Astrocyte (in vitro differentiated cells and primary cell): Measurements from ENCODE around the gene EMID1. TPM values are rescaled to one million over a fixed set of nuclear protein-coding genes. Genes with fewer than 3 reads are reported as not detected.

Experiments
- DNase-seq: peaks from one replicate; pipeline ENCODE4 v3.0.0-alpha.2; 2010; ENCODE audit warnings: low read depth
- FAIRE-seq: peaks from 2 replicates; lab custom pipeline; 2011; peaks lifted over from hg19 to GRCh38; lab: Jason Lieb, UNC
- H2AFZ ChIP-seq: 2 replicates; pipeline ENCODE4 v1.6.0; 2012; ENCODE audit warnings: low read depth, low read length, inconsistent platforms
- H3K27ac ChIP-seq: 2 replicates; pipeline ENCODE4 v1.5.1; 2011; ENCODE audit warnings: low read depth, low read length, inconsistent platforms
- H3K27me3 ChIP-seq: 2 replicates; pipeline ENCODE4 v1.6.0; 2011; ENCODE audit warnings: low read length, inconsistent platforms; ENCODE audit not compliant: insufficient read depth
- H3K36me3 ChIP-seq: 2 replicates; pipeline ENCODE4 v1.5.1; 2011; ENCODE audit warnings: low read length, inconsistent platforms; ENCODE audit not compliant: insufficient read depth
- H3K4me1 ChIP-seq: 2 replicates; pipeline ENCODE4 v1.5.1; 2011; ENCODE audit warnings: low read length, inconsistent platforms; ENCODE audit not compliant: insufficient read depth
- H3K4me2 ChIP-seq: 2 replicates; pipeline ENCODE4 v1.6.0; 2012; ENCODE audit warnings: low read length, inconsistent platforms
- H3K4me3 ChIP-seq: 2 replicates; pipeline ENCODE4 v1.5.1; 2011; ENCODE audit warnings: low read depth, mild to moderate bottlenecking, low read length, inconsistent platforms; ENCODE audit not compliant: insufficient read depth
- H3K79me2 ChIP-seq: 2 replicates; pipeline ENCODE4 v1.6.0; 2012; ENCODE audit warnings: mild to moderate bottlenecking, low read length, inconsistent platforms; ENCODE audit not compliant: insufficient read depth
- H3K9ac ChIP-seq: 2 replicates; pipeline ENCODE4 v1.6.0; 2012; ENCODE audit warnings: mild to moderate bottlenecking, low read length, inconsistent platforms
- H3K9me3 ChIP-seq: 2 replicates; pipeline ENCODE4 v1.5.1; 2012; ENCODE audit warnings: low read depth, mild to moderate bottlenecking, low read length, inconsistent platforms; ENCODE audit not compliant: insufficient read depth
- H4K20me1 ChIP-seq: 2 replicates; pipeline ENCODE4 v1.6.0; 2012; ENCODE audit warnings: low read length, inconsistent platforms; ENCODE audit not compliant: insufficient read depth
- H3K27ac Mint-ChIP-seq: one replicate; pipeline ENCODE4 v1.8.0; 2021; ENCODE audit warnings: mild to moderate bottlenecking, mixed read lengths; ENCODE audit not compliant: unreplicated experiment
- H3K27me3 Mint-ChIP-seq: one replicate; pipeline ENCODE4 v1.8.0; 2021; ENCODE audit warnings: low read depth, mixed read lengths; ENCODE audit not compliant: unreplicated experiment
- H3K36me3 Mint-ChIP-seq: one replicate; pipeline ENCODE4 v1.8.0; 2021; ENCODE audit warnings: low read depth, mixed read lengths; ENCODE audit not compliant: unreplicated experiment
- H3K4me1 Mint-ChIP-seq: one replicate; pipeline ENCODE4 v1.8.0; 2021; ENCODE audit warnings: low read depth, mixed read lengths; ENCODE audit not compliant: unreplicated experiment
- H3K4me3 Mint-ChIP-seq: one replicate; pipeline ENCODE4 v1.8.0; 2021; ENCODE audit warnings: mild to moderate bottlenecking, moderate library complexity, mixed read lengths; ENCODE audit not compliant: unreplicated experiment
- H3K9me3 Mint-ChIP-seq: one replicate; pipeline ENCODE4 v1.8.0; 2021; ENCODE audit warnings: mild to moderate bottlenecking, mixed read lengths; ENCODE audit not compliant: unreplicated experiment
- EZH2 ChIP-seq: IDR thresholded peaks from 2 replicates; pipeline ENCODE4 v1.6.1; 2012; ENCODE audit warnings: mild to moderate bottlenecking, low read length, inconsistent platforms; ENCODE audit not compliant: insufficient read depth
- total RNA-seq: library from RNA; stranded (reverse); gene quantifications from 2 replicates; pipeline ENCODE4 v1.2.1, GENCODE V29; 2021
- TF ChIP-seq, protein P1 (sequence below): IDR thresholded peaks from 2 replicates; pipeline ENCODE4 v1.5.1; 2011; ENCODE audit warnings: low read depth, mild to moderate bottlenecking, inconsistent platforms, low read length, moderate library complexity; ENCODE audit not compliant: insufficient read depth

EMID1 gene
- total RNA-seq, 1 donor from 2014 or later = 0.34 TPM

DNA sequence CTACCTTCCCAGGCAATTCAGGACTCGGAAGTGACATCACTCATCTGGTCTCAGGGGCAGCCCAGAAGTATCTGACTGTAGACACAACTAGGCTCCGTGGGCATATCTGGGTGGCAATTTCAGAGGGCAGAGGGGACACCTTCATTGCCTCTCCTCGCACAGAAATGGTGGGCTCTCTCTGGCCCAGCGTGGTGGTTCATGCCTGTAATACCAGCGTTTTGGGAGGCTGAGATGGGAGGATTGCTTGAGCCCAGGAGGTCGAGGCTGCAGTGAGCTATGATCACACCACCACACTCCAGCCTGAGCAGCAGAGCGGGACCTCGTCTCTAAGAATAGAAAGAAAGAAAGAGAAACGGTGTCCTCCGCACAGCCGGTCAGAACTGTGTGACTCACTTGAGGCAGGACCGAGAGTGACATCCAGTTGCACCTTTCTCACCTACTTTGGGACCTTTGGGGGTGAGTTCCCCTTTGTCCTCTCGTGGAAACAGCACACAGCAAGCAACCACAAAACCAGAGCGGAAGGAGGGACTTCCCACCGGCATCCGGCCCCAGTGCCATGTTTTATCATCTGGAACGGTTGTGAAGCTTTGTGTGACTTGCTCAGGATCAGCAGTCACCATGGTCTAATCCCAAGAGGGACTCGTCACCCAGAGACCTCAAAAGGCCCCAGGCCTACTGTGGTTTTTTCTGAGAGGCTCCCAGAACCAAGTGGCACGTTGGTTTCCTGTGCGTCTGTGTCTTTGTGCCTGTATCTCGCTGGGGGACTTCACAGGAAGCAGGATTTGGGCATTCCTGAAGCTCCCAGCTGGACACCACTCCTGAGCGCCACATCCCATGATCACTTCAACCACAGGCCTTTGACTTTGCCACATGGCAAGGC is 38.4 kb upstream of the EMID1 start:
- H3K36me3 Mint-ChIP-seq = no peaks in the 10 kb centered on the region
- no peak for DNase-seq
- H3K4me1 Mint-ChIP-seq = no peaks in the 10 kb centered on the region
- Histone ChIP-seq H3K4me1 (no peaks in the 10 kb centered on the region), H2AFZ (no peak overlapping the region), H3K27me3 (no peaks in the 10 kb centered on the region), H3K36me3 (no peaks in the 10 kb centered on the region), H3K79me2 (no peaks in the 10 kb centered on the region), H4K20me1 (no peaks in the 10 kb centered on the region), H3K4me3 (no peak overlapping the region), H3K9ac (no peak overlapping the region), H3K27ac (no peak overlapping the region), H3K9me3 (no peaks in the 10 kb centered on the region), H3K4me2 (no peak overlapping the region)
- FAIRE-seq = no peak
- peaks cover 47% of the 10 kb centered on the region for H3K27me3 Mint-ChIP-seq
- TF ChIP-seq, protein P1, sequence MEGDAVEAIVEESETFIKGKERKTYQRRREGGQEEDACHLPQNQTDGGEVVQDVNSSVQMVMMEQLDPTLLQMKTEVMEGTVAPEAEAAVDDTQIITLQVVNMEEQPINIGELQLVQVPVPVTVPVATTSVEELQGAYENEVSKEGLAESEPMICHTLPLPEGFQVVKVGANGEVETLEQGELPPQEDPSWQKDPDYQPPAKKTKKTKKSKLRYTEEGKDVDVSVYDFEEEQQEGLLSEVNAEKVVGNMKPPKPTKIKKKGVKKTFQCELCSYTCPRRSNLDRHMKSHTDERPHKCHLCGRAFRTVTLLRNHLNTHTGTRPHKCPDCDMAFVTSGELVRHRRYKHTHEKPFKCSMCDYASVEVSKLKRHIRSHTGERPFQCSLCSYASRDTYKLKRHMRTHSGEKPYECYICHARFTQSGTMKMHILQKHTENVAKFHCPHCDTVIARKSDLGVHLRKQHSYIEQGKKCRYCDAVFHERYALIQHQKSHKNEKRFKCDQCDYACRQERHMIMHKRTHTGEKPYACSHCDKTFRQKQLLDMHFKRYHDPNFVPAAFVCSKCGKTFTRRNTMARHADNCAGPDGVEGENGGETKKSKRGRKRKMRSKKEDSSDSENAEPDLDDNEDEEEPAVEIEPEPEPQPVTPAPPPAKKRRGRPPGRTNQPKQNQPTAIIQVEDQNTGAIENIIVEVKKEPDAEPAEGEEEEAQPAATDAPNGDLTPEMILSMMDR = no peak
- no peak for TF ChIP-seq EZH2
- no peak overlapping the region for H3K4me3 Mint-ChIP-seq
- H3K27ac Mint-ChIP-seq = no peak overlapping the region
- peaks cover 2% of the 10 kb centered on the region for H3K9me3 Mint-ChIP-seq

- Mint-ChIP-seq H3K27ac (no peak overlapping the region), H3K36me3 (peaks cover 4% of the 10 kb centered on the region), H3K4me1 (no peaks in the 10 kb centered on the region), H3K9me3 (peaks cover 14% of the 10 kb centered on the region), H3K27me3 (peaks cover 32% of the 10 kb centered on the region), H3K4me3 (no peak overlapping the region)
- H3K9me3 ChIP-seq = peaks cover 3% of the 10 kb centered on the region
- H3K27ac ChIP-seq = no peak overlapping the region
- no peak for TF ChIP-seq EZH2
- TF ChIP-seq, protein P1 = no peak
- no peak overlapping the region for H2AFZ ChIP-seq
- no peaks in the 10 kb centered on the region for H3K4me1 ChIP-seq
- H3K79me2 ChIP-seq = no peaks in the 10 kb centered on the region
- no peaks in the 10 kb centered on the region for H4K20me1 ChIP-seq
- FAIRE-seq (no peak), DNase-seq (no peak)
- no peak overlapping the region for H3K4me3 ChIP-seq
- no peaks in the 10 kb centered on the region for H3K27me3 ChIP-seq
- H3K4me2 ChIP-seq = no peak overlapping the region
- no peak overlapping the region for H3K9ac ChIP-seq
- H3K36me3 ChIP-seq = no peaks in the 10 kb centered on the region
Observed at GRCh38 chr22:29171721-29172120, 34.0 kb upstream of the EMID1 start.

DNA sequence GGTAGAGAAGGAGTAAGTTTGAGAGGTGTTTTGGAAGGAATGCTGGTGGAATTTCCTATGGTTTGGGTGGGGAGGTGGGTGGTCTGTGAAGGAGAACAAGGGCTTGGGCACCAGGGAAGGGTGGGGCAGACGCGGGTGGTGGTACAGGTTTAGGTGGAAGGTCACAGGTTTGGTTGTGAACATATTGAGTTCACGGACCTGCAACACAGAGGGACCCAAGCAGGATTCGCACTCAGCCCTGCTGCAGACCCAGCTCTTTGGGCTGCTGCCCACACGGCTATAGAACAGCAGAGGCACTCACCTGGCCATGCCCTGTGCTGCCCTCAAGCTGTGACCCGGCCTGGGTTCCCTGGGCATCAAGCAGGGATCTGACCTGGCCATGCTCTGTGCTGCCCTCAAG is 33.5 kb upstream of the EMID1 start:
- Histone ChIP-seq H2AFZ (no peak overlapping the region), H3K9me3 (peaks cover 3% of the 10 kb centered on the region), H3K4me3 (no peak overlapping the region), H3K9ac (no peak overlapping the region), H4K20me1 (no peaks in the 10 kb centered on the region), H3K79me2 (no peaks in the 10 kb centered on the region), H3K36me3 (no peaks in the 10 kb centered on the region), H3K27me3 (no peaks in the 10 kb centered on the region), H3K4me1 (no peaks in the 10 kb centered on the region), H3K4me2 (no peak overlapping the region), H3K27ac (no peak overlapping the region)
- Mint-ChIP-seq H3K4me1 (no peaks in the 10 kb centered on the region), H3K27ac (no peak overlapping the region), H3K9me3 (peaks cover 14% of the 10 kb centered on the region), H3K4me3 (no peak overlapping the region), H3K27me3 (peaks cover 28% of the 10 kb centered on the region), H3K36me3 (peaks cover 4% of the 10 kb centered on the region)
- no peak for TF ChIP-seq EZH2
- TF ChIP-seq, protein P1 = no peak
- DNase-seq (no peak), FAIRE-seq (no peak)
